Liver (tissue), 9 donors: ENCODE measurements around the gene ACACA. TPM values are rescaled to one million over a fixed set of nuclear protein-coding genes. Genes with fewer than 3 reads are reported as not detected.

ENCODE experiments used
- DNase-seq: peaks from one replicate; pipeline ENCODE4 v3.0.0-alpha.2; 2017; ENCODE audit warnings: low spot score
- H3K27ac ChIP-seq, 2 donors: one replicate each; pipeline ENCODE4 v1.7.0; 2013; ENCODE audit warnings: inconsistent platforms in 2 of 2, low read length in 2 of 2, control low read depth in 1 of 2, low read depth in 1 of 2, mild to moderate bottlenecking in 1 of 2
- H3K27me3 ChIP-seq, 4 donors: one replicate each; pipeline versions ENCODE4 v1.6.1 to v1.7.0; 2013; ENCODE audit warnings: low read length in 3 of 4, inconsistent platforms in 1 of 4, mild to moderate bottlenecking in 1 of 4, moderate library complexity in 1 of 4; ENCODE audit not compliant: control insufficient read depth in 4 of 4, insufficient read depth in 4 of 4
- H3K36me3 ChIP-seq, 4 donors: one replicate each; pipeline versions ENCODE4 v1.6.1 to v1.7.0; 2013; ENCODE audit warnings: low read length in 3 of 4, mild to moderate bottlenecking in 3 of 4, low read depth in 1 of 4, moderate library complexity in 1 of 4; ENCODE audit not compliant: control insufficient read depth in 4 of 4, insufficient read depth in 3 of 4
- H3K4me1 ChIP-seq, 4 donors: one replicate each; pipeline versions ENCODE4 v1.6.1 to v1.7.0; 2013; ENCODE audit warnings: low read length in 3 of 4, mild to moderate bottlenecking in 3 of 4, moderate library complexity in 1 of 4; ENCODE audit not compliant: control insufficient read depth in 4 of 4, insufficient read depth in 4 of 4
- H3K4me3 ChIP-seq, 3 donors: one replicate each; pipeline versions ENCODE4 v1.6.1 to v1.7.0; 2013; ENCODE audit warnings: low read length in 3 of 3, control low read depth in 1 of 3, low read depth in 1 of 3, mild to moderate bottlenecking in 1 of 3
- H3K9ac ChIP-seq, 2 donors: one replicate each; pipeline ENCODE4 v1.7.0; 2013; ENCODE audit warnings: low read length in 2 of 2, mild to moderate bottlenecking in 2 of 2, moderate library complexity in 2 of 2, control low read depth in 1 of 2, low read depth in 1 of 2
- H3K9me3 ChIP-seq, 4 donors: one replicate each; pipeline versions ENCODE4 v1.6.1 to v1.7.0; 2013; ENCODE audit warnings: low read length in 3 of 4; ENCODE audit not compliant: control insufficient read depth in 4 of 4
- EGR1 ChIP-seq, 2 donors: IDR thresholded peaks; 2 replicates each; pipeline ENCODE4 v1.6.1; 2016 to 2018; ENCODE audit warnings: antibody characterized with exemption in 2 of 2, low read depth in 2 of 2
- FOXA1 ChIP-seq: IDR thresholded peaks from 2 replicates; pipeline ENCODE4 v1.6.1; 2016; ENCODE audit warnings: antibody characterized with exemption
- FOXA2 ChIP-seq: IDR thresholded peaks from 2 replicates; pipeline ENCODE4 v1.6.1; 2016; ENCODE audit warnings: antibody characterized with exemption
- GABPA ChIP-seq, 2 donors: IDR thresholded peaks in 1 of 2; conservative IDR thresholded peaks in 1 of 2; 2 replicates each; pipeline ENCODE4 v1.6.1; 2016; ENCODE audit warnings: antibody characterized with exemption in 2 of 2, mild to moderate bottlenecking in 1 of 2, moderate library complexity in 1 of 2
- HNF4A ChIP-seq, 2 donors: conservative IDR thresholded peaks; 2 replicates each; pipeline ENCODE4 v1.6.1; 2016; ENCODE audit warnings: antibody characterized with exemption in 2 of 2, mild to moderate bottlenecking in 2 of 2
- HNF4G ChIP-seq: IDR thresholded peaks from 2 replicates; pipeline ENCODE4 v1.6.1; 2016; ENCODE audit warnings: antibody characterized with exemption
- JUND ChIP-seq, 2 donors: IDR thresholded peaks; 2 replicates each; pipeline ENCODE4 v1.6.1; 2016; ENCODE audit warnings: antibody characterized with exemption in 2 of 2
- NR2F2 ChIP-seq: IDR thresholded peaks from 2 replicates; pipeline ENCODE4 v1.6.1; 2016; ENCODE audit warnings: antibody characterized with exemption
- RAD21 ChIP-seq, 2 donors: IDR thresholded peaks; 2 replicates each; pipeline ENCODE4 v1.6.1; 2016; ENCODE audit warnings: antibody characterized with exemption in 2 of 2, mild to moderate bottlenecking in 2 of 2
- REST ChIP-seq: IDR thresholded peaks from 2 replicates; pipeline ENCODE4 v1.6.1; 2016; ENCODE audit warnings: antibody characterized with exemption, mild to moderate bottlenecking
- RXRA ChIP-seq, 2 donors: IDR thresholded peaks; 2 replicates each; pipeline ENCODE4 v1.6.1; 2017 to 2018; ENCODE audit warnings: antibody characterized with exemption in 2 of 2, mild to moderate bottlenecking in 1 of 2
- SP1 ChIP-seq: IDR thresholded peaks from 2 replicates; pipeline ENCODE4 v1.6.1; 2018; ENCODE audit warnings: antibody characterized with exemption, mild to moderate bottlenecking
- TAF1 ChIP-seq: conservative IDR thresholded peaks from 2 replicates; pipeline ENCODE4 v1.6.1; 2016; ENCODE audit warnings: antibody characterized with exemption, mild to moderate bottlenecking
- YY1 ChIP-seq: IDR thresholded peaks from 2 replicates; pipeline ENCODE4 v1.6.1; 2016; ENCODE audit warnings: antibody characterized with exemption, mild to moderate bottlenecking
- ZBTB33 ChIP-seq: IDR thresholded peaks from 2 replicates; pipeline ENCODE4 v1.6.1; 2016; ENCODE audit warnings: antibody characterized with exemption
- WGBS: extraction: QIAGEN DNeasy Blood & Tissue Kit; methylation state at CpG from one replicate; pipeline ENCODE4 v1.1.7; 2013; 5-methylcytosine and 5-hydroxymethylcytosine counted together
- polyA plus RNA-seq, 2 donors: library from polyadenylated mRNA; stranded (reverse) in 1 of 2; unstranded in 1 of 2; fragments of 200-250 nt in 1 of 2; fragments of >200 nt in 1 of 2; fragmentation: Nextera tagmentation in 1 of 2; extraction: Ambion mirVana in 1 of 2; gene quantifications; one replicate each; pipeline versions ENCODE4 v1.2.1 to v1.2.3, GENCODE V29; 2013 to 2015
- total RNA-seq, 2 donors: library from RNA; depleted of rRNA; stranded (reverse); fragments of >200 nt; gene quantifications; one replicate each; pipeline ENCODE4 v1.2.3, GENCODE V29; 2014
- TF ChIP-seq, protein P1 (sequence below): IDR thresholded peaks from 2 replicates; pipeline ENCODE4 v1.6.1; 2016; ENCODE audit warnings: antibody characterized with exemption
- TF ChIP-seq, protein P2 (sequence below): fragments of 150-350 bp; IDR thresholded peaks from 2 replicates; pipeline ENCODE4 v1.5.1; 2017; ENCODE audit warnings: improper control_type of control experiment, low read depth, low read length; ENCODE audit not compliant: missing input control
- TF ChIP-seq, protein P3 (sequence below): IDR thresholded peaks from 2 replicates; pipeline ENCODE4 v1.6.1; 2016; ENCODE audit warnings: antibody characterized with exemption
- donor health status: healthy.
- donor health status: healthy.
- donor health status: healthy.
- donor health status: healthy.
- donor health status: healthy.

ACACA gene
- total and polyA plus RNA-seq, 4 donors: 14.8 to 49.5 (median 31.2) TPM

GRCh38 chr17:37339321-37339720, 67.3 kb downstream of the ACACA start:
- H3K36me3 ChIP-seq: peaks cover 0 to 12% (median 4%) of the 10 kb centered on the region in 4 donors
- no peak for DNase-seq
- TF ChIP-seq JUND (IDR thresholded peaks at IDR 0.05): no peak
- TF ChIP-seq, protein P1, sequence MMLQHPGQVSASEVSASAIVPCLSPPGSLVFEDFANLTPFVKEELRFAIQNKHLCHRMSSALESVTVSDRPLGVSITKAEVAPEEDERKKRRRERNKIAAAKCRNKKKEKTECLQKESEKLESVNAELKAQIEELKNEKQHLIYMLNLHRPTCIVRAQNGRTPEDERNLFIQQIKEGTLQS: no peak
- no peak for TF ChIP-seq RXRA (IDR thresholded peaks at IDR 0.05)
- no peak for TF ChIP-seq HNF4A (conservative IDR thresholded peaks at IDR 0.05)
- TF ChIP-seq REST: no peak
- TF ChIP-seq, protein P2, sequence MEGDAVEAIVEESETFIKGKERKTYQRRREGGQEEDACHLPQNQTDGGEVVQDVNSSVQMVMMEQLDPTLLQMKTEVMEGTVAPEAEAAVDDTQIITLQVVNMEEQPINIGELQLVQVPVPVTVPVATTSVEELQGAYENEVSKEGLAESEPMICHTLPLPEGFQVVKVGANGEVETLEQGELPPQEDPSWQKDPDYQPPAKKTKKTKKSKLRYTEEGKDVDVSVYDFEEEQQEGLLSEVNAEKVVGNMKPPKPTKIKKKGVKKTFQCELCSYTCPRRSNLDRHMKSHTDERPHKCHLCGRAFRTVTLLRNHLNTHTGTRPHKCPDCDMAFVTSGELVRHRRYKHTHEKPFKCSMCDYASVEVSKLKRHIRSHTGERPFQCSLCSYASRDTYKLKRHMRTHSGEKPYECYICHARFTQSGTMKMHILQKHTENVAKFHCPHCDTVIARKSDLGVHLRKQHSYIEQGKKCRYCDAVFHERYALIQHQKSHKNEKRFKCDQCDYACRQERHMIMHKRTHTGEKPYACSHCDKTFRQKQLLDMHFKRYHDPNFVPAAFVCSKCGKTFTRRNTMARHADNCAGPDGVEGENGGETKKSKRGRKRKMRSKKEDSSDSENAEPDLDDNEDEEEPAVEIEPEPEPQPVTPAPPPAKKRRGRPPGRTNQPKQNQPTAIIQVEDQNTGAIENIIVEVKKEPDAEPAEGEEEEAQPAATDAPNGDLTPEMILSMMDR: no peak
- TF ChIP-seq HNF4G: no peak
- TF ChIP-seq, protein P3, sequence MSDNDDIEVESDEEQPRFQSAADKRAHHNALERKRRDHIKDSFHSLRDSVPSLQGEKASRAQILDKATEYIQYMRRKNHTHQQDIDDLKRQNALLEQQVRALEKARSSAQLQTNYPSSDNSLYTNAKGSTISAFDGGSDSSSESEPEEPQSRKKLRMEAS: no peak
- no peak for TF ChIP-seq FOXA2
- no peak for TF ChIP-seq GABPA (IDR thresholded peaks at IDR 0.05 in 1 of 2, conservative IDR thresholded peaks at IDR 0.05 in 1 of 2)
- TF ChIP-seq RAD21 (IDR thresholded peaks at IDR 0.05): no peak
- TF ChIP-seq ZBTB33: no peak
- TF ChIP-seq EGR1 (IDR thresholded peaks at IDR 0.05; ENCODE audit: low read depth in 2 of 2): no peak
- TF ChIP-seq YY1: no peak
- TF ChIP-seq NR2F2: no peak
- no peak for TF ChIP-seq SP1
- TF ChIP-seq FOXA1: no peak
- TF ChIP-seq TAF1: no peak
- H3K27ac ChIP-seq: no peak overlapping the region
- H3K4me1 ChIP-seq: no peaks in the 10 kb centered on the region
- H3K4me3 ChIP-seq: no peak overlapping the region
- H3K9ac ChIP-seq: no peak overlapping the region
- 80% methylated on average over 3 of the region's 3 CpGs for WGBS
- H3K27me3 ChIP-seq: no peaks in the 10 kb centered on the region
- no peaks in the 10 kb centered on the region for H3K9me3 ChIP-seq
